SK-N-SH treated with all-trans-retinoic acid at 6 μM for 48 hours (cell line): ENCODE measurements around the gene MAML3.

Experiments
- ATAC-seq: fragments of 200-7000 bp; cut with Tn5 transposase; 3 replicates; pipeline ENCODE4 v1.9.1; 2020; ENCODE audit warnings: mild to moderate bottlenecking, moderate library complexity
- BACH2 ChIP-seq: fragments of 250-450 bp; sonication (Bioruptor Pico); IDR thresholded peaks from 2 replicates; pipeline ENCODE4 v1.9.0; 2021; ENCODE audit warnings: mild to moderate bottlenecking, borderline replicate concordance
- CREB5 ChIP-seq: fragments of 250-450 bp; sonication (Bioruptor Pico); IDR thresholded peaks from 2 replicates; pipeline ENCODE4 v1.5.1; 2020; ENCODE audit warnings: low read depth, mild to moderate bottlenecking, moderate library complexity
- CSDC2 ChIP-seq: fragments of 250-450 bp; sonication (Bioruptor Pico); IDR thresholded peaks from 2 replicates; pipeline ENCODE4 v1.5.0; 2020; ENCODE audit warnings: mild to moderate bottlenecking, moderate library complexity
- CSRNP3 ChIP-seq: fragments of 250-450 bp; sonication (Bioruptor Pico); IDR thresholded peaks from 2 replicates; pipeline ENCODE4 v1.5.1; 2021; ENCODE audit warnings: mild to moderate bottlenecking, moderate library complexity
- ESRRG ChIP-seq: fragments of 250-450 bp; sonication (Bioruptor Pico); IDR thresholded peaks from 2 replicates; pipeline ENCODE4 v1.6.1; 2021; ENCODE audit warnings: mild to moderate bottlenecking
- GLIS3 ChIP-seq: fragments of 250-450 bp; sonication (Bioruptor Pico); IDR thresholded peaks from 2 replicates; pipeline ENCODE4 v1.5.0; 2020; ENCODE audit warnings: mild to moderate bottlenecking, moderate library complexity
- ISL1 ChIP-seq: fragments of 250-450 bp; sonication (Bioruptor Pico); IDR thresholded peaks from 2 replicates; pipeline ENCODE4 v2.1.2; 2022; ENCODE audit warnings: mild to moderate bottlenecking, moderate library complexity
- PATZ1 ChIP-seq: fragments of 250-450 bp; sonication (Bioruptor Pico); IDR thresholded peaks from 2 replicates; pipeline ENCODE4 v1.8.0; 2020; ENCODE audit warnings: mild to moderate bottlenecking, moderate library complexity, borderline replicate concordance
- PPARA ChIP-seq: fragments of 250-450 bp; sonication (Bioruptor Pico); IDR thresholded peaks from 2 replicates; pipeline ENCODE4 v1.5.0; 2020; ENCODE audit warnings: mild to moderate bottlenecking, borderline replicate concordance
- RARB ChIP-seq: fragments of 250-450 bp; sonication (Bioruptor Pico); IDR thresholded peaks from 2 replicates; pipeline ENCODE4 v1.8.0; 2021; ENCODE audit warnings: mild to moderate bottlenecking, moderate library complexity
- TCF4 ChIP-seq: fragments of 250-450 bp; sonication (Bioruptor Pico); IDR thresholded peaks from 2 replicates; pipeline ENCODE4 v1.8.0; 2021; ENCODE audit warnings: mild to moderate bottlenecking, moderate library complexity, borderline replicate concordance
- TOX ChIP-seq: fragments of 250-450 bp; sonication (Bioruptor Pico); IDR thresholded peaks from 2 replicates; pipeline ENCODE4 v1.8.0; 2021; ENCODE audit warnings: mild to moderate bottlenecking, moderate library complexity, borderline replicate concordance
- ZFP3 ChIP-seq: fragments of 250-450 bp; sonication (Bioruptor Pico); IDR thresholded peaks from 2 replicates; pipeline ENCODE4 v1.5.0; 2020; ENCODE audit warnings: mild to moderate bottlenecking, moderate library complexity
- ZFP30 ChIP-seq: fragments of 450-650 bp; formaldehyde crosslinking; IDR thresholded peaks from 2 replicates; pipeline ENCODE4 v1.5.0; 2022; ENCODE audit warnings: mild to moderate bottlenecking, moderate library complexity
- ZNF565 ChIP-seq: fragments of 450-650 bp; formaldehyde crosslinking; conservative IDR thresholded peaks from 2 replicates; pipeline ENCODE4 v1.5.0; 2020; ENCODE audit warnings: low read depth, mild to moderate bottlenecking, moderate library complexity
- ZNF70 ChIP-seq: fragments of 450-650 bp; formaldehyde crosslinking; IDR thresholded peaks from 2 replicates; pipeline ENCODE4 v1.5.0; 2020; ENCODE audit warnings: mild to moderate bottlenecking, moderate library complexity
- ZNF8 ChIP-seq: fragments of 450-650 bp; formaldehyde crosslinking; IDR thresholded peaks from 2 replicates; pipeline ENCODE4 v1.5.0; 2020; ENCODE audit warnings: mild to moderate bottlenecking, moderate library complexity

Gene MAML3

GRCh38 chr4:139777757-139778156, 376.2 kb downstream of the MAML3 start (continued):
- TF ChIP-seq CSRNP3 (CRISPR knock-in tag) (no peak), ZNF8 (CRISPR knock-in tag) (no peak), GLIS3 (CRISPR knock-in tag) (no peak)

GRCh38 chr4:139776235-139776634, 377.7 kb downstream of the MAML3 start:
- peak; percentile 75; the same call in 1 of the 2 replicates for TF ChIP-seq ZFP3
- TF ChIP-seq TOX (CRISPR knock-in tag) = no peak
- no peak for ATAC-seq

GRCh38 chr4:139774759-139775487, 379.1 kb downstream of the MAML3 start:
- peak; percentile 27; the same call in 2 of the 3 replicates for ATAC-seq

DNA sequence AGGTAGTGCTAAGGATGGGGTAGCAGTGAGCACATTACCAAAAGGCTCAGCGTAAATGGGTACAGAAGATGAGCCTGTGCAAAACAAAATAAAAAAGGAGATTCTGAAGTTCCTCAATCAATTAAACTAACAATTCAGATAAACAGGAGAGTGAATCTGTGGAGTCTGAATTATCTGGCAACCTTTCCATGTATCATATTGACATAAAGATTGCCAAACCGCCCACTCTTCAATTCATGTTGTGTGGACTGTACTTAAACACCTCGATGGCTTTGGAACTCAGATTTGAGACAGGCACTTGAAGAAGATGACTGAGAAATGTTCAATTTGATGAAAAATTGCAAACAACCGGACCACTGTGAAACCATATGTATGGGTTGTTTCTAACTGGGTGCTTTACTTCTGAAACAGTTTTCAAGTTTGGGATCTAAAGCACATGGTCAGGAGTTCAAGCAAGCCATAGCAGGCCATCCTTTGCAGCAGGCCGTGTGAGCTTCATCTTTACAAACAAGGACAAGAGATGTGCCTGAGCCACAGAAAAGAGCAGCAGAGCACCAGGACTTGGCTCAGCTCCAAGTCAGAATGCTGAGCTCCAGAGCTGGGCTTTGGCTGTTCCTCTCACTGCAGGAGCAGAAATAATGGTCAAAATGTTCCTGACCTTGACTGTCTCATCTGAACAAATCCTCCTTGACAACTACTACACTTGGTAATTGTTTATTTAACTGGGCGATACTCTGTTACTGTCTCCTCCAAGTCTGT, 380.2 kb downstream of the MAML3 start:
- ATAC-seq = no peak
- no peak for TF ChIP-seq CSRNP3 (CRISPR knock-in tag)
- no peak for TF ChIP-seq GLIS3 (CRISPR knock-in tag)
- TF ChIP-seq PATZ1 (CRISPR knock-in tag) = no peak
- no peak for TF ChIP-seq RARB (CRISPR knock-in tag)
- no peak for TF ChIP-seq ESRRG (CRISPR knock-in tag)
- TF ChIP-seq ZNF8 (CRISPR knock-in tag) = no peak
- TF ChIP-seq ZFP3 = no peak
- TF ChIP-seq PPARA (CRISPR knock-in tag) = no peak
- TF ChIP-seq ZFP30 (CRISPR knock-in tag) = no peak
- TF ChIP-seq TOX (CRISPR knock-in tag) = no peak
- no peak for TF ChIP-seq CREB5 (CRISPR knock-in tag)
- no peak for TF ChIP-seq BACH2 (CRISPR knock-in tag)
- no peak for TF ChIP-seq TCF4
- TF ChIP-seq CSDC2 (CRISPR knock-in tag) = no peak
- TF ChIP-seq ZNF70 (CRISPR knock-in tag) = no peak
- TF ChIP-seq ISL1 (CRISPR knock-in tag) = no peak
- no peak for TF ChIP-seq ZNF565

More at GRCh38 chr4:139774759-139775487, 379.1 kb downstream of the MAML3 start:
- no peak for TF ChIP-seq ZFP3
- no peak for TF ChIP-seq ZNF565
- TF ChIP-seq ISL1 (CRISPR knock-in tag) = no peak
- TF ChIP-seq RARB (CRISPR knock-in tag) = no peak

DNA sequence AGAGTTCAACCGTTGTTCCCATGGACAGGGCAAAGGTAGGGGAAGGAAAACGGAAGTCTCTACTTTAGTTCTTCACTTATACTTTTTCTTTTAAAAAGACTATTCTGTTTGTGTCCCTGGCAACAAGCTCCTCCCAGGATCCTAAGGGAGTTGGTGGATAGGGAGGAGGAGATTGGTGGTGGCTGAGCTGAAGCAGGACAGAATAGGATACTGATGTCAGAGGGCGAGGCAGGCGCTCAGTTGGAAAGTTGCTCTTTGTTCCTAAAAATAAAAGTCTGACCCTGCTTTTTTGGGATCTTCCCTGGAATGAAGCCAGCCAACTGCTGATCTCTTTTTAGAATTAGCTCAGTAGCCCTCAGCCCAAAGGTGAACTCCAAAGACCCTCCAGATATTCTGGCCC, 383.6 kb downstream of the MAML3 start:
- ATAC-seq = no peak
- TF ChIP-seq CREB5 (CRISPR knock-in tag) (no peak), GLIS3 (CRISPR knock-in tag) (no peak), ZNF70 (CRISPR knock-in tag) (no peak)
